ENCODE results near the gene DNAAF8. TPM values are rescaled to one million over a fixed set of nuclear protein-coding genes. Genes with fewer than 3 reads are reported as not detected.

The DNAAF8 gene
- total RNA-seq, 1 experiment from 2014 or later, result 0.39 TPM

DNA sequence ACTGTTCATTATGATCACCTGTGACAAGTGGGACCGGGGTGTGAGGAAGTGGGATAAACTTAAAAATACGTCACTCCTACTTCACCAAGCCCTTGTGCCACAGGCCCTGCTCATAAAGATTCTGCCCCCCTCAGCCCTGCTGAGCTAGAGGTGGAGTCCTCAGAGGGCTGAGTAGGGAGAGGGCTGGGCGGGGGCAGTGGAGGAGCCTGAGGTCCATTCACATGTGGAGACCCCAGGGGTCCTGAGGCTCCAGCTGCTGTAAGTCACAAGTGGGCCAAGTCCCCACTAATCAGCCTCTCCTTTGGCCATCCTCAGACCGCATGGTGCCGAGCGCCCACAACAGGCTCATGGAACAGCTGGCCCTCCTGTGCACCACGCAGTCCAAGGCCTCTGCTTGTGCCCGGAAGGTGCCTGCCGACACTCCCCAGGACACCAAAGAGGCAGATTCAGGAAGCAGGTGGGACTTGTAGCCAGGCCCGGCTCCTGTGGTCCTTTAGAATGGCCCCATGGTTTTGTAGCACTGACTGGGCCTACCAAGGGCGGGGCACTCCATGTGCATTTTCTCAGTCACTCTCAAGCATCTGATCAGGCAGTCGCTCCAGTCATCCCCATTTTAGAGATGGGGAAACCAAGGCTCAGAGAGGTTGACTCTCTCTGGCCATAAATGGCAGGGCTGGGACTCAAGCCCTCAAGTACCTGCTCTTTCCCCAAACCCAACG, 10.4 kb downstream of the DNAAF8 start:
- Histone ChIP-seq H3K27ac (ENCODE audit: insufficient read length, low read depth, low read length) (no peak overlapping the region), H4K5ac (ENCODE audit: insufficient read length, low read depth, low read length) (no peak overlapping the region), H3K4ac (ENCODE audit: low read depth, low read length) (no peak overlapping the region), H2AFZ (ENCODE audit: low read length) (no peak overlapping the region), H3K27me3 (ENCODE audit: insufficient read depth, low read length) (no peaks in the 10 kb centered on the region), H3K23ac (ENCODE audit: insufficient read length, low read depth, low read length) (no peak overlapping the region), H3K14ac (ENCODE audit: insufficient read depth, low read length) (no peak overlapping the region), H4K91ac (ENCODE audit: insufficient read length, low read depth, low read length) (no peak overlapping the region), H3K4me2 (ENCODE audit: insufficient read depth, insufficient read length, low read length) (no peak overlapping the region), H4K8ac (replicated peaks; ENCODE audit: insufficient read length, low read depth, low read length) (no peak overlapping the region), H3K56ac (ENCODE audit: insufficient read length, low read depth, low read length) (no peak overlapping the region), H3K9ac (ENCODE audit: extremely low read depth, insufficient read length, low read length) (no peak overlapping the region), H2AK5ac (ENCODE audit: insufficient read length, low read length) (no peak overlapping the region), H3K9me3 (ENCODE audit: control insufficient read depth, low read depth, low read length) (no peaks in the 10 kb centered on the region), H2BK120ac (ENCODE audit: low read depth, low read length, poor library complexity, severe bottlenecking) (no peak overlapping the region), H2BK20ac (ENCODE audit: low read depth, low read length, poor library complexity, severe bottlenecking) (no peak overlapping the region), H2BK12ac (ENCODE audit: insufficient read length, low read depth, low read length) (no peak overlapping the region), H2BK5ac (ENCODE audit: insufficient read length, low read length) (no peak overlapping the region), H3T11ph (ENCODE audit: low read length) (no peak overlapping the region), H3K79me2 (ENCODE audit: insufficient read depth, low read length) (no peaks in the 10 kb centered on the region), H3K79me1 (ENCODE audit: insufficient read depth, low read depth, low read length, poor library complexity, severe bottlenecking) (no peaks in the 10 kb centered on the region), H3K18ac (ENCODE audit: insufficient read length, low read depth, low read length) (peak overlapping the region; percentile 17), H2BK15ac (ENCODE audit: low read depth, low read length) (no peak overlapping the region), H3K4me1 (ENCODE audit: insufficient read depth, low read length) (no peaks in the 10 kb centered on the region), H4K20me1 (ENCODE audit: control insufficient read depth, insufficient read depth, insufficient read length) (no peaks in the 10 kb centered on the region), H3K23me2 (ENCODE audit: insufficient read length, low read depth, low read length, poor library complexity, severe bottlenecking) (no peaks in the 10 kb centered on the region)
- peaks cover 16 to 27% of the 10 kb centered on the region in 2 experiments for H3K4me1 Mint-ChIP-seq
- DNase-seq, result no peak
- peak overlapping the region in 1 of 3 experiments; percentile 53; a peak in 1 of 7 replicates for H3K27ac Mint-ChIP-seq
- H3K9me3 Mint-ChIP-seq, result no peaks in the 10 kb centered on the region
- peaks cover 0 to 4% (median under 1%) of the 10 kb centered on the region in 3 experiments; a peak in 1 of 7 replicates for H3K36me3 Mint-ChIP-seq (ENCODE audit: insufficient read depth in 1 of 3, low read depth in 3 of 3)
- H3K27me3 Mint-ChIP-seq (ENCODE audit: low read depth), result no peaks in the 10 kb centered on the region; the same call in 1 of the 2 replicates
- no CpG with 5 or more reads among the region's 13 CpGs for WGBS (ENCODE audit: extremely low coverage, insufficient read length, low lambda C conversion rate)
- TF ChIP-seq, protein P1, sequence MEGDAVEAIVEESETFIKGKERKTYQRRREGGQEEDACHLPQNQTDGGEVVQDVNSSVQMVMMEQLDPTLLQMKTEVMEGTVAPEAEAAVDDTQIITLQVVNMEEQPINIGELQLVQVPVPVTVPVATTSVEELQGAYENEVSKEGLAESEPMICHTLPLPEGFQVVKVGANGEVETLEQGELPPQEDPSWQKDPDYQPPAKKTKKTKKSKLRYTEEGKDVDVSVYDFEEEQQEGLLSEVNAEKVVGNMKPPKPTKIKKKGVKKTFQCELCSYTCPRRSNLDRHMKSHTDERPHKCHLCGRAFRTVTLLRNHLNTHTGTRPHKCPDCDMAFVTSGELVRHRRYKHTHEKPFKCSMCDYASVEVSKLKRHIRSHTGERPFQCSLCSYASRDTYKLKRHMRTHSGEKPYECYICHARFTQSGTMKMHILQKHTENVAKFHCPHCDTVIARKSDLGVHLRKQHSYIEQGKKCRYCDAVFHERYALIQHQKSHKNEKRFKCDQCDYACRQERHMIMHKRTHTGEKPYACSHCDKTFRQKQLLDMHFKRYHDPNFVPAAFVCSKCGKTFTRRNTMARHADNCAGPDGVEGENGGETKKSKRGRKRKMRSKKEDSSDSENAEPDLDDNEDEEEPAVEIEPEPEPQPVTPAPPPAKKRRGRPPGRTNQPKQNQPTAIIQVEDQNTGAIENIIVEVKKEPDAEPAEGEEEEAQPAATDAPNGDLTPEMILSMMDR (conservative IDR thresholded peaks at IDR 0.05), result no peak
- no peak overlapping the region for H3K4me3 Mint-ChIP-seq
